ENCODE results near the gene NLRP2B. TPM values are rescaled to one million over a fixed set of nuclear protein-coding genes. Genes with fewer than 3 reads are reported as not detected.

Gene NLRP2B
- total RNA-seq, 1 experiment from 2014 or later: not detected

DNA sequence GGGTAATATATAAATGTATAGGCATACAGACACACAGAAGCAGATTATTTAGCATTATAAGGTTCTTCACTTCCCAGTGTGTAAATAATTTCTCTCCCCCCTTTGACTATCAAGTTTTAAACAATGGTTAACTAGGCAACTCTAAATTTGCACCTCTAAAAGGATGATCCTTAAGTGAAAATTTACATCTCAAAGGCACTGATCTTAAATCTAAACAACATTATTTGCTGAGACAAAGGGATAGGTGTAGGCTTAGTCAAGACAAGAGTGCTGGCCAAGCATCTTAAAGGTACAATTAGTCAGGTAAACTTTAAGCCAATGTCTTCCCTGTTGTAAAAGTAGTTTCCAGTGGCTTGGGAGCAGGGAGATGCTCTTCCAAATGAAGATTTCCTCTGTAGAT, 33.0 kb downstream of the NLRP2B start:
- Histone ChIP-seq H3K9me2 (ENCODE audit: insufficient read depth) (no peaks in the 10 kb centered on the region), H3K4me1 (replicated peaks; ENCODE audit: insufficient read depth) (no peaks in the 10 kb centered on the region), H4K20me1 (ENCODE audit: insufficient read depth) (no peaks in the 10 kb centered on the region), H3K9me3 (ENCODE audit: insufficient read depth, low read depth) (no peaks in the 10 kb centered on the region), H3K27me3 (ENCODE audit: insufficient read depth, low read depth) (no peaks in the 10 kb centered on the region), H3K4me3 (no peak overlapping the region), H3K36me3 (ENCODE audit: low read depth) (no peaks in the 10 kb centered on the region), H3K4me2 (no peak overlapping the region), H3K27ac (no peak overlapping the region), H3K79me2 (ENCODE audit: low read depth) (no peaks in the 10 kb centered on the region), H2AFZ (no peak overlapping the region), H3F3A (ENCODE audit: insufficient read depth, low read depth) (no peaks in the 10 kb centered on the region)
- BruUV-seq (replicated peaks): no TSS peak
- intact Hi-C loops (cut with micrococcal nuclease; ENCODE audit: unreplicated experiment): no loop called here
- TF ChIP-seq EZH2 (IDR thresholded peaks at IDR 0.05; ENCODE audit: low read depth): no peak
- TF ChIP-seq, protein P1, sequence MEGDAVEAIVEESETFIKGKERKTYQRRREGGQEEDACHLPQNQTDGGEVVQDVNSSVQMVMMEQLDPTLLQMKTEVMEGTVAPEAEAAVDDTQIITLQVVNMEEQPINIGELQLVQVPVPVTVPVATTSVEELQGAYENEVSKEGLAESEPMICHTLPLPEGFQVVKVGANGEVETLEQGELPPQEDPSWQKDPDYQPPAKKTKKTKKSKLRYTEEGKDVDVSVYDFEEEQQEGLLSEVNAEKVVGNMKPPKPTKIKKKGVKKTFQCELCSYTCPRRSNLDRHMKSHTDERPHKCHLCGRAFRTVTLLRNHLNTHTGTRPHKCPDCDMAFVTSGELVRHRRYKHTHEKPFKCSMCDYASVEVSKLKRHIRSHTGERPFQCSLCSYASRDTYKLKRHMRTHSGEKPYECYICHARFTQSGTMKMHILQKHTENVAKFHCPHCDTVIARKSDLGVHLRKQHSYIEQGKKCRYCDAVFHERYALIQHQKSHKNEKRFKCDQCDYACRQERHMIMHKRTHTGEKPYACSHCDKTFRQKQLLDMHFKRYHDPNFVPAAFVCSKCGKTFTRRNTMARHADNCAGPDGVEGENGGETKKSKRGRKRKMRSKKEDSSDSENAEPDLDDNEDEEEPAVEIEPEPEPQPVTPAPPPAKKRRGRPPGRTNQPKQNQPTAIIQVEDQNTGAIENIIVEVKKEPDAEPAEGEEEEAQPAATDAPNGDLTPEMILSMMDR (conservative IDR thresholded peaks at IDR 0.05): no peak
- POLR2A ChIA-PET (ENCODE audit: unreplicated experiment): no interaction called here
- CTCF ChIA-PET: no interaction called here
- no peak for DNase-seq

DNA sequence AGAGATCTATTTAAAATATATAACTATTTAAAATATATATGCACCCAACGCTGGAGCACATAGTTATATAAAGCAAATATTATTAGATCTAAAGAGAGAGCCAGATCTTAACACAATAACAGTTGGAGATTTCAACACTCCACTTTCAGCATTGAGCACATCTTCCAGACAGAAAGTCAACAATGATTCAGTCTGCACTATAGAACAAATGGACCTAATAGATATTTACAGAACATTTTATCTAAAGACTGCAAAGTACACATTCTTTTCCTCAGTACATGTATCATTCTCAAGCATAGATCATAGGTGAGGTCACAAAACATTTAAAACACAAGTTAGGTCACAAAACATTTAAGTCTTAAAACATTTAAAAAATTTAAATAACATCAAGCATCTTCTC, 36.4 kb downstream of the NLRP2B start:
- no peaks in the 10 kb centered on the region for H3K79me2 ChIP-seq (ENCODE audit: low read depth)
- no peak for DNase-seq
- H3F3A ChIP-seq (ENCODE audit: insufficient read depth, low read depth): no peaks in the 10 kb centered on the region
- H2AFZ ChIP-seq: no peak overlapping the region
- CTCF ChIA-PET: no interaction called here
- intact Hi-C loops (cut with micrococcal nuclease; ENCODE audit: unreplicated experiment): no loop called here
- no TSS peak for BruUV-seq (replicated peaks)
- no peaks in the 10 kb centered on the region for H3K9me2 ChIP-seq (ENCODE audit: insufficient read depth)
- no peak overlapping the region for H3K4me2 ChIP-seq
- H3K4me3 ChIP-seq: no peak overlapping the region
- H3K27ac ChIP-seq: no peak overlapping the region
- no peaks in the 10 kb centered on the region for H3K4me1 ChIP-seq (replicated peaks; ENCODE audit: insufficient read depth)
- TF ChIP-seq EZH2 (IDR thresholded peaks at IDR 0.05; ENCODE audit: low read depth): no peak
- TF ChIP-seq, protein P1 (conservative IDR thresholded peaks at IDR 0.05): no peak
- POLR2A ChIA-PET (ENCODE audit: unreplicated experiment): no interaction called here
- no peaks in the 10 kb centered on the region for H4K20me1 ChIP-seq (ENCODE audit: insufficient read depth)
- no peaks in the 10 kb centered on the region for H3K36me3 ChIP-seq (ENCODE audit: low read depth)
- no peaks in the 10 kb centered on the region for H3K27me3 ChIP-seq (ENCODE audit: insufficient read depth, low read depth)
- H3K9me3 ChIP-seq (ENCODE audit: insufficient read depth, low read depth): no peaks in the 10 kb centered on the region

DNA sequence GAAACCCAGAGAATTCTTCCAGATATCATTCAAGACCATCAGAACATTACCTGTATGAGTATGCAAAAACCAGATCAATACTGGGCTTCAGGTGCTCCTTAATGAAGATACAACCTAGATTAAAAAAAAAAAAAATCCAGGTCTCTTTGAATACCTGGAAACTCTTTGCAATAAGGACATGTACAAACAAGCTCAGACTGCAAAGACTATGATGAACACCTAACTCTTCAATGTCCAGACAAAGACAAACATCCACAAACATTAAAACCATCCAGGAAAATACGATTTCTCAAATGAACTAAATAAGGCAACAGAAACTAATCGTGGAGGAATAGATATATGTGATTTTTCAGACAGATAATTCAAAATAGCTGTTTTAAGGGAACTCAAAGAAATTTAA, 38.7 kb downstream of the NLRP2B start:
- Histone ChIP-seq H4K20me1 (ENCODE audit: insufficient read depth) (no peaks in the 10 kb centered on the region), H3K4me1 (replicated peaks; ENCODE audit: insufficient read depth) (no peaks in the 10 kb centered on the region), H2AFZ (no peak overlapping the region), H3K27me3 (ENCODE audit: insufficient read depth, low read depth) (no peaks in the 10 kb centered on the region), H3K36me3 (ENCODE audit: low read depth) (no peaks in the 10 kb centered on the region), H3K9me3 (ENCODE audit: insufficient read depth, low read depth) (no peaks in the 10 kb centered on the region), H3F3A (ENCODE audit: insufficient read depth, low read depth) (no peaks in the 10 kb centered on the region), H3K79me2 (ENCODE audit: low read depth) (no peaks in the 10 kb centered on the region), H3K4me2 (no peak overlapping the region), H3K27ac (no peak overlapping the region), H3K4me3 (no peak overlapping the region), H3K9me2 (ENCODE audit: insufficient read depth) (no peaks in the 10 kb centered on the region)
- no peak for TF ChIP-seq EZH2 (IDR thresholded peaks at IDR 0.05; ENCODE audit: low read depth)
- TF ChIP-seq, protein P1 (conservative IDR thresholded peaks at IDR 0.05): no peak
- POLR2A ChIA-PET (ENCODE audit: unreplicated experiment): no interaction called here
- no TSS peak for BruUV-seq (replicated peaks)
- intact Hi-C loops (cut with micrococcal nuclease; ENCODE audit: unreplicated experiment): no loop called here
- no peak for DNase-seq
- CTCF ChIA-PET: no interaction called here

All from PC-9 (cell line).